Suprapubic skin (tissue), 4 donors: ENCODE data around the gene ELL.

Experiments used
- CTCF ChIP-seq, 2 donors: fragments of 200-600 bp in 1 of 2; fragments of 450-650 bp in 1 of 2; sonication (generic) in 1 of 2; IDR thresholded peaks; one replicate each; pipeline ENCODE4 v1.5.1; 2016 to 2019; ENCODE audit warnings: antibody characterized with exemption in 2 of 2, mild to moderate bottlenecking in 1 of 2, moderate library complexity in 1 of 2
- EP300 ChIP-seq: sonication (generic); formaldehyde crosslinking; IDR thresholded peaks from one replicate; pipeline ENCODE4 v1.6.1; 2017; ENCODE audit warnings: antibody characterized with exemption
- POLR2A ChIP-seq, 2 donors: fragments of 450-650 bp; IDR thresholded peaks; one replicate each; pipeline ENCODE4 v1.6.1; 2017; ENCODE audit warnings: antibody characterized with exemption in 2 of 2, mild to moderate bottlenecking in 2 of 2, moderate library complexity in 2 of 2
- POLR2AphosphoS5 ChIP-seq, 3 donors: sonication (generic); formaldehyde crosslinking; IDR thresholded peaks; one replicate each; pipeline ENCODE4 v1.6.1; 2017; ENCODE audit warnings: antibody characterized with exemption in 3 of 3

- TF ChIP-seq CTCF (IDR thresholded peaks at IDR 0.05) (no peak), POLR2A (IDR thresholded peaks at IDR 0.05) (no peak), EP300 (no peak), POLR2AphosphoS5 (IDR thresholded peaks at IDR 0.05) (no peak)
Measured at GRCh38 chr19:18500799-18501198, 21.1 kb downstream of the ELL start.
